GM18519 (cell line): Measurements from ENCODE around the gene TSC22D1.
A peak's percentile ranks its signal among the peaks of the same experiment; 100 is the strongest.
"Not testable (repeated sequence)": the region's sequence is repeated elsewhere in the genome, so short reads cannot be mapped to it uniquely, and the experiment has no call there.

Experiments
- ATAC-seq: cut with Tn5 transposase; IDR thresholded peaks from one replicate; pipeline ENCODE4 v1.9.1; 2021; ENCODE audit warnings: mild to moderate bottlenecking, moderate library complexity; ENCODE audit not compliant: unreplicated experiment, low FRiP score

Gene TSC22D1

DNA sequence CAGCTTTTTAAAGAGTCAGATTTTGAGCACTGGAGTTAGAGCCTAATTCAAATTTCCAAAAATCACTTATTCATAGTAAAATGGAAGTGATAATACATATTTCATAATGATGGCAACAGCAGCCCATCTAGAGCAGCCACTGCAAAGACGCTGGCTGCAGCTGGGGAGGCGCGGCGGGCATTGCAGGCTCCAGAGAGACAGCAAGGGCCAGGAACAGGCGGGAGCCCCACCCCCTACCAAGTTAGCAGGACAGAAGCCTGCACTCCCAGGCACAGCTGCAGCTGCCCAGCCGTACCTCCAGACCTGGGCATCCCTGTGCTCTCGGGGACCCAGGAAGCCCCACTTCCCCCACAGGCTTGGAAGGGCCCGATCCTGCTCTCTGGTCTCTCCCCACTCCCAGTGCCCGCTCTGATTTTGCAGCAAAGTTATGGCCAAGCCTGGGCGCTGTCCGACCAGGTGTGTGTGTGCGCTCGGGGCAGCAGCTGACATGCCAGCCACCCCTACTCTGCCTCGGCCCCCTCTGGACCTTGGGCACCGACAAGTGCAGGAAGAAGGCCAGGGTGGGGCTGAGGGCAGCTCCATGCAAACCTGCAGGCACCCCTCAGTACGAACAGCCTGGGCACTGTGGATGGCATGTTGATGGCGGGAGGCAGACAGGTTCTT lies 117.7 kb downstream of the TSC22D1 start:
- no peak for ATAC-seq

DNA sequence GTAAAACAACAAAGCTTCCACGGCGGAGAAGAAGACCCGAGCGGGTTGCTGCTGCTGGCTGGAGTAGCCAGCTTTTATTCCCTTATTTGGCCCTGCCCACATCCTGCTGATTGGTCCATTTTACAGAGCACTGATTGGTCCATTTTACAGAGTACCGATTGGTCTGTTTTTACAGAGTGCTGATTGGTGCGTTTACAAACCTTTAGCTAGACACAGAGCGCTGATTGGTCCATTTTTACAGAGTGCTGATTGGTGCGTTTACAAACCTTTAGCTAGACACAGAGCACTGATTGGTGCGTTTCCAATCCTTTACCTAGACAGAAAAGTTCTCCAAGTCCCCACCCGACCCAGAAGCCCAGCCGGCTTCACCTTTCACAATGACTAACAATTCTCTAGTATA lies 119.9 kb downstream of the TSC22D1 start:
- ATAC-seq: not testable (repeated sequence)

DNA sequence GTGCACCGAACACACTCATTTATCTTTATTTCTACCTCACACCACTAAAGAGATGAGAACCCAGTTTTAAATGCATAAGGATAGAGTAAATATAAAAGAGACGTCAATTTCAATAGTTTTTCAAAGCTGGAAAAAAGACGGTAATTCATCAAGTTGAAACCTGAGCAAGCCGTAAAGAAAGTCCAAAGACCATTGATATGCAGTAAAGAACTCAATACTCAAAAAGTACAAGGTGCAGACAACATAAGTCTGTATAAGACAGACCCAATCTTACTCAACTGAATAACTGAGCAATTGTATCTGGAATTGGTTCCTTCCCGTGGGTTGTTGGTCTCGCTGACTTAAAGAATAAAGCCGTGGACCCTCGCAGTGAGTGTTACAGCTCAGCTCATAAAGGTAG lies 120.4 kb downstream of the TSC22D1 start:
- no peak for ATAC-seq

DNA sequence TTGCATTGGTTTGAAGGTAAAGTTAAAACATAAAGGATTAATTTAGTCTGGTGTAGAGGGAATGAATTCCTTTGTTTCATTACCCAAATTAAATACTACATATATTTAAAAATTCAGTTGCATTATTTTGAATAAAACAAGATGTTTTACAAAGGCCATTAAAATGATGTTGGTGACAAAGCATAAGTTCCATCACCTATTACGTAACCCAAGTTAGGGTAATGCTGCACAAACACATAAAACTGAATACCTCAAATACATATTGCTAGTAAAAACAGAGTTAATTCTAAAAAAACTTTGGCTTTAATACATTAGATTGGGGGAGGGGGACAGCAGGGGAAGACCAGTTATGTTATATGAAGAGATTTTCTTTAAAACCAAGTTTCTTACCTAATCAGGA lies 122.2 kb downstream of the TSC22D1 start:
- no peak for ATAC-seq

DNA sequence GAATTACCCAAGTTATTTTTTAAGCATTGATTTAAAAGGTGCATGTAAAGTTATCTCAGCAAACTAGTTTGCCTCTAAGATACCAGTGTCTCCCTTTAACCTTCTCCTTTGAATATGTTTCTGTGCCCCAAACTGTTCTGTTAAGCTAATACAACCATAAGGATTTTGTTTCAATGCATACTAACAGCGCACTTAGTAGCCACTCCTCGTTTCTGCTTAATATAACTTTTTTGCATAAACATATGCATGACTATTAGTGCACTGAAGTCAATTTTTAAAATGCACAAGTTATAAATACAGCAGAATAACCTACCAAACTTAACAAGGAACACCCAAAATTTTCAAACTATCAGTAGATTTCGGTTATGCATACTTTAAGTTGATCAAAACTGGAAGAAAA lies 123.1 kb downstream of the TSC22D1 start:
- ATAC-seq: no peak

DNA sequence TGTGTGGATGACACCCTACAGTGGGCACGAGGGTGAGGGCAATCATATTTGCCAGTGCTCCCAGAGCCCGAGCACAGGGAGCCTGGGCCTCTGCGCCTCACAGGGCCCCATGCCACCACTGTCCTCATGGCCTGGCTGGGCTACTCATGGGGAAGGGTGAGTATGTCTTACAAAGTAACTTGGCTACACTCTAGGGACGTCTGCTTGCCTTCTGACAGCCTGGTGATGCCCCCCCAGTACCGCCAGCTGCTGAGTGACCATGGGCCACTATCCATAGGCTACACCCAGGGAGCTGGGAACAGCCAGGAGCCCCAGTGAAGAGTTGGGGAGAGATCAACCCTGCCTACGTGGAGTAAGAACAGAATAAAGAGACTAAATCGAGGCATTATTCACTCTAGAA lies 123.7 kb downstream of the TSC22D1 start:
- ATAC-seq: no peak

DNA sequence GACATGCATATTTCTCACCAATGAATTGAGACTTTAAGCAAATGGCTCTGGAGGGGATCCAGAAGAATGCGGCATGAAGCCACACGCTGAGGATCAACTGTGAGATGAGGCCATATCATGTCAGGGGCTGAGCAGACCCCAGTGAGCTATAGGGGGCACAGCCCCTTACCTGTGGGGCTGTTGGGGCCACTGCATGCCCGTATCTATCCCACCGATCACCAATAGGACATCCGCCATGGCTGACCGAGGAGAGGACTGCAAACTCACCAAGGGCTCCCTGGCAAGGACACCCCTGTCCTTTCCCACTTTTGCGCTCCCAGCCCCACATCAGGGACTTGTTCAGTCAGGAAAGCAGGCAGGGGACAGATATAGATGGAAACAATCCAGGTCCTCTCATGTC lies 124.5 kb downstream of the TSC22D1 start:
- ATAC-seq: no peak

DNA sequence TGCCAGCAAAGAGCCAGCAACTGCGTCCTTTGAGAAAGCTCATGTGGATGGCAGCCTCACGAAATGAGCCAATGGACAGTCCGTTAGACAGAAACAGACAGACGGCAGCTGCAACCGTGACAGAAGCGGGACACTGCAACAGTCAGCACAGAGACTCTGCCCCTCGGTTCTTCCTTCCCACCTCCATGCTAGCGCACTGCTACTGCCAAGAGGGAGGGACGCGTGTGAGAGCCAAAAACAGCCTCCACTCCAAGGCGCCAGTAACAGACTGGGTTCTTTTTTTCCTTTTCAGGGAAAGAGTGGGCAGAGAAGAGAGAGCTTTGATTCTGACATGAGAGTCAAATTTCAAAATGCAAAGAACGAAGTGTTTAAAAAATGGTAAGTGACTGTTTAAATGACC lies 125.0 kb downstream of the TSC22D1 start:
- ATAC-seq: no peak

DNA sequence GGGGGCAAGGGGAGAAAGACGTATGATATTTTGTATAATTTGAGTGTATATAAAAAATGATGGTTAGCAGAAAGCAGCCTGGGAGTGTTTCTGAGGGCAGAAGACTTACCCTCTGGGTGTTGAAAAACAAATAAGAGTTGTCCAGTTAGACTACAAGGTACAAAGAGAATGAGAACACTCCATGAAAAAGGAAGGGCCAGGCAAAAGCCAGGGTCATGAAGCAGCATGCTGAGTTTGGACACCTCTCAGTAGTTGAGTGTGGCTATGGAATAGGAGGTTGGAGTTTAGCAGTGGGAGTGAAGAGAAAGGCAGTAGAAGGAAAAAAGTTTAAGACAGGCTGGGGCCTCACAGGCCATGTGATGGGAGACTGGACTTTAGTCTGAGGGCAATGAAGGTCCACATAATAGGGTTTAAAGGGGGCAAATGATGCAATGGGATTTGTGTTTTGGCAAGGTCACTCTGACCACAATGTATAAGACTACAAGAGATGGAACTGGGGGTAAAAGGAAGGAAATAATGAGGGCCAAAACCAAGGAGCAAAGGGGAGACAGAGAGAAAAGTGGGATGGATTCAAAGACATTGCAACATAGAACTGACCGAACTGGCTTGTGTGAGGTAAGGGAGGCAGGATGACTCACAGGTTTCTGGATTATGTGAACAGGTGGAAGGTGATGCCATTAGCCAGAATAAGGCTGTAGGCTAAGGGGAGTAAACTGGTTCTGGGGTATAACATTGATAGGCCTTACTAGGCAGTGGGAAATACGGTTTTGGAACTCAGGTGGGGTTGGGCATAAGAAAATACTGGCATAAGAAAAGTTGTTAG lies 125.9 kb downstream of the TSC22D1 start:
- no peak for ATAC-seq

DNA sequence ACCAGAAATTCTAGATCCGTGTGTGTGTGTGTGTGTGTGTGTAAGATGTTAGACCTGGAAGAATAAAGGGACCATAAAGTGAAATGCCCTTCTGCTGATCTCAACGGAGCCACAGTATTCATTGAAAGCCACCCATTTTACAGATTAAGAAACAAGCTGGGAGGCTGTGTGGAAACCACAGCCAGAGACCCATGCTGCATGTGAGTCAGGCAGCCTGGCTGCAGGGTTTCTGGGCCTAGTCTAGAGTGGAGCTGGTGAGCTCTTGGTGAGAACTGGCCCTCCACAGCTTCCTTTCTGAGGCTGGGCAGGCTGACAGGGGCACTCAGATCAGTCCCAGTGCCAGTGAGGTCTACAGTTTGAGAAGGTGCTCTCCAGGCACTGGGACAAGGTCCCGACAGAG lies 127.3 kb downstream of the TSC22D1 start:
- ATAC-seq: no peak

DNA sequence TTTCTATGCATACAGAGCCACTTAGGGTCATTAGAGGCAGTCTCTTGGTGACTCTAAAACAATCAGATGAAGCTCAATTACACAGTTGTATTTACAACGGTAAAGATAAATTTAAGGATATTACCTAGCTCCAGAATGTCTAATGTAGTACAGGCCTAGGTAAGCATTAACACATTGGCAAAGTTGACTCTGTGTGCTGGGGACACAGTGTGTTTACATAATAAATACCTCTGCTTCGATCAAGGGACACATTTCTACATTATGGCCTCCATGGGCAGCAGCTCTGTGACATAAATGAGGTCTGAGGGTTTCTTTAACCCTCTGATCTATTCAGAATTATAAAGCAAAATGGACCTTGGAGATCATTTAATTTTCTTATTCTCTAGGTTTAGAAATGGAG lies 127.8 kb downstream of the TSC22D1 start:
- no peak for ATAC-seq

DNA sequence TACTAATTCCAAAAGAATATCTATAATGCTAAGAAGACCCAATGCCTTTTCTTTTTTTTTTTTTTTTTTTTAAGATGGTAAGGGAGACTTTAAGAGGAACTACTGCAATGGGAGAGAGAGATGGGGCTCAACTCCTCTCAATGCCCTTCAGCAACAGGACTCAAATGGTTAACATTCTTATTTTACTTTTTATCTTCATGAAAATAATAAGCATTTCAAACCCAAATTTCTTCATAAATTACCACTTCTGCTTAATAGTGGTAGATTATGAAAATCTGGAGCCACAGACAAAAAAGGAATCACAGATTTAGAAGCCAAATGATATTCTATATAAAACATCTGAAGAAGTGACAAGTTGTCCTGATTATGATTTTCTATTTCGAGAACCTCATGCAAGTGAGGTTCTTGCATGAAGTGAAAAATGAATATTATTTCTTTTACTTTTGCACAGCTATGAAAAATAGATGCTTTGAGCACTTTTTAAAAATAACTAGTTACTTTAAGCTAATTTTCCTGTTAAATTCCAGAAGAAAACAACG lies 128.3 kb downstream of the TSC22D1 start:
- ATAC-seq: no peak

DNA sequence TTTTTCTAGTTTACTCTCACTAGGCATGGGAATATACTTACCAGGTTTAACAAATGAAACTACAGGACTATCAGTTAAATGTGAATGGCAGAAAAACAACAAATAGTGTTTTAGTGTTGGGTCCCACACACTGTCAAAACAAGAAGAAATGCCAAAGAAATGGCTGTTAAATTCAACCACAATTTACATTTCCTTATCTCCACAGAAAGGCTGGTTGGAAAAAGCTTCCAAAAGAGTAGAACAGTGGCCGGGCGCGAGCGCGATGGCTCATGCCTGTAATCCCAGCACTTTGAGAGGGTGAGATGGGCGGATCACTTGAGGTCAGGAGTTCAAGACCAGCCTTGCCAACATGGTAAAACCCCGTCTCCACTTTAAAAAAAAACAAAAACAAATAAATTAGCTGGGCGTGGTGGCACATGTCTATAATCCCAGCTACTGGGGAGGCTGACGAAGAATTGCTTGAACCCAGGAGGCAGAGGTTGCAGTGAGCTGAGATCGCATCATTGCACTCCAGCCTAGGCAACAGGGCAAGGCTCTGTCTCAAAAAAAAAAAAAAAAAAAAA lies 136.0 kb downstream of the TSC22D1 start:
- no peak for ATAC-seq

DNA sequence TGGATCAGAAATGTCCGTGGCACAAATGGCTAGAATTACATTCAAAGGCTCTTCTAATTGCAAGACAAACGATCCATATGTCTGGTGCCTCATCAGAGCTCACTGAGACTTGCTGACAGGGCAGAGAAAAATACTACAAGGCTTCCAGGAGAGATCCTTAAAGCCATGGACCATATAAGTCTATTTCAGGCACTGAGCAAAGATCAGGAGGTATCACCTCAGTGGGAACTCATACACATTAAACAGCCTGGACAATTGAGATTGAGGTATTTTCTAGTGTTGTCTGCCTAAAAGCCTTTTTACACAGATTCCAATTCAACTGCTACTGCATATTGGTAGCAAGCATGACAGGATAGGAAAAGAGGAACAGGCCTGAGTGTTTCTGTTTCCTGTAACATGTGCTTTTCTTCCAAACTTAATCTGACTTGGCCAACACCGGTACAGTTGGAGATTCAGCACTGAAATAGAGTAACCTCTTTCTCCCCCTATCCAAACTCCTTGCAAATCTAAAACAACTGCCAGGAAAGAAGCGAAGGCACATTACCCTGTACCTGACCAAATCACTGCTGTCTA lies 136.6 kb downstream of the TSC22D1 start:
- ATAC-seq: no peak

DNA sequence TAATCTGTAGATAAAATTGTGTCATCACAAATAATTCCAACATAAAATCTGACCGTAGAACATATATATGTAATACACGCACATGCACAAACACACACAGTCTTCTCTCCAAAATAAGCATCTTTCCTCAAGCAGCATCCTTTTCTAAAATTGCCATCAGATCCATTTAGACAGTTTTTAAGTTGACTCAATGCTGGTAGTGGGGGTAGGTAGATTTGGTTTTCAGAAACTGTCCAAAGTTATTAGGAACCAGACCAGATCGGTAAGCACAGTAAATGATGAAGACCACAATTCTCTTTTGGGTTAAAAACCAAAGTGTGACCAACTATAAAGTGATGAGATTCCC lies 137.9 kb downstream of the TSC22D1 start:
- no peak for ATAC-seq

DNA sequence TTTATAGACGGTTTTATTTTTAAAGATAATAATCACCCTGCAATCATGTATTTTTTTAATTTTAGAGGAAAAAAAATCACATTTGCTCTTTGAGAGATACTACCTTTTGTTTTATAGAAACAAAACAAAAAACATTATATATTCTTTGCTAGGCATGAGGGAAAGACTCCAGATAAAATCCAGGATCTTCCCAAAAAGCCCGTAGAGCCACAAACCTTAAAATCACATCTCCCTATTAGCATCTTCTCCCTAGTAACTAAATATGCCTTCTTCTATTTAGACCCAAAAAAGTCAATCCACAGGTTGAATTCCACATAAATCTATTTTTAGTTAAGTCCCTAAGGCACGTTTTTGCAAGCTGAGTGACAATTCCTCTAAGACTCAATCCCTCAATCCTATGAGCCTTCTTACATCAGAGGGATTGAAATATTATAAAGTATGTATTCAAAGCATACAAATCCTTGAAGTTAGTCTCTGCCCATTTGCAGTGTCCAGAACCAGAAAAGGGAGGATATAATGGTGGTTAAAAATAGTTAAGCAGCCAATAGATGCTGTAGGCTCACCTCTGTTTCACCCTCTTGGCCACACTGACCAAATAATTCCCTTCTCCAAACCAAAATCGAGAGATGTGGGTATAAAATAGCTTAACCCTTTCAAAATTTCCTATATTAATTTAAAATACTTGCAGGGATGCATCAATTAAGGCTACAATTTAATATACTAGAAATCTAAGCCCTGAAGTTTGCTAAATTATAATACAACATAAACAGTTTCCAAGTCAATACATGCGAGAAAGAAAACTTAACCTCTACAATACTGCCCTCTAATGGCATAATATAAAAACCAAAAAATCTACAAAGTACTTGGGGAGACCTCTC lies 138.5 kb downstream of the TSC22D1 start:
- ATAC-seq: no peak

DNA sequence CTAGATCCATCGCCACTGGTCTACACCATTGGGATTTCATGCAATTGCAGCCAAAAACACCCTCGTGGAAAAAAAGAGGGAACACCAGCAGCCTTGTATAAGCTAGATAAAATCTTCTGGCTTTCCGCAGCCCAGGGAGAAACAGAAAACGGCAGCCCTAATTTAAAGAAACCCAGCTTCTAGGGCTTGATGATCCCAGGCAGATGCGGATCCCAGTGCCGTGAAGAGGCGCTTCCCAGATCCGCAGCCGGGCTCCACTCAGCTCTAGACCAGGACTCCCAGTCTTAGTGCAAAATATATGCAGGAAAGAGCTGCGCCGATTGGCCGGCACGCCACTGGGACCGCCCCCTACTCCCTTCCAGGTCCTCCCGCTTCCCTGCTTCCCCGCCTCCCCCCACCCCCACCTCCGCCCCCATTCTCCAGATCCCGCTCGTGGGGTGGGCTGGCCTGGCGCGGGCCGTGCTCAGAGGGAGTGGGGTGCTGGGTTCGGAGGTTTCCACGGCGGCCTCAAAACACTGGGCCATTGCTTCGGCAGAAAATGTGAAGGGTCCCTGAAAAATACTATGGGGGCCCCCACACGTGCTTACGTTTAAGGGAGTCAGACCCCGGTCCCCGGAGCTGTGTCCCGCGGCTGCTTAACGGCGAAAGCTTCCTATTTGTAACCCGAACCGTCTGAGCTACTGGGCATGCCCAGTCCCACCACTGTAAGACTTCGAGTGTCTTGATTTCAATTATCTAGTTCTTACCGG lies 139.4 kb downstream of the TSC22D1 start:
- ATAC-seq: no peak

DNA sequence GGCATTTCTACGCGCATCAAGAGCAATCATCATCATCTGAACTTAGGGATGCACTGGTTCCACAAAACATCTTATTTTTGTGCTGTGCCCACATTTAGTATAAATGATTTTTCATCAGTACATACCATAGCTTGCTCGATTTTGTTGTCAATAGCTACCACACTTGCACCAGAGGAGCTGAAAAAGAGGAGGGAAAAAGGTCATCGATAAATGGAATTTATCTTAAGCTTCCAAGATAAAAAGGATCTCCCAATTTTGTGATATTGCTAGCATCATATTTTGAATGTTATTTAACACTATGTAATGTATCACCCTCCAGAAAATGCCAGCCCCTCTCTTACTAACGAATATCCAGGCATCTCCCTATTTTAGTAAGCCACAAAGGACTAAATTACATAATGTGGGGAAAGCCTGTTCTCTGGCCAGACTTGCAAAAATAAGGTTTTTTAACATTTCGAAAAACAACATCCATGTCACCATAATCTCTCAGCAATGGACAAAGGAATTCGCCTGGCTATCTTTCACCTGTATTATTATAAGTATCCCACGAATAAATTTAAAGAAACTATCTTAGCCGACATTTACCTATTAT lies 140.1 kb downstream of the TSC22D1 start:
- ATAC-seq: no peak

DNA sequence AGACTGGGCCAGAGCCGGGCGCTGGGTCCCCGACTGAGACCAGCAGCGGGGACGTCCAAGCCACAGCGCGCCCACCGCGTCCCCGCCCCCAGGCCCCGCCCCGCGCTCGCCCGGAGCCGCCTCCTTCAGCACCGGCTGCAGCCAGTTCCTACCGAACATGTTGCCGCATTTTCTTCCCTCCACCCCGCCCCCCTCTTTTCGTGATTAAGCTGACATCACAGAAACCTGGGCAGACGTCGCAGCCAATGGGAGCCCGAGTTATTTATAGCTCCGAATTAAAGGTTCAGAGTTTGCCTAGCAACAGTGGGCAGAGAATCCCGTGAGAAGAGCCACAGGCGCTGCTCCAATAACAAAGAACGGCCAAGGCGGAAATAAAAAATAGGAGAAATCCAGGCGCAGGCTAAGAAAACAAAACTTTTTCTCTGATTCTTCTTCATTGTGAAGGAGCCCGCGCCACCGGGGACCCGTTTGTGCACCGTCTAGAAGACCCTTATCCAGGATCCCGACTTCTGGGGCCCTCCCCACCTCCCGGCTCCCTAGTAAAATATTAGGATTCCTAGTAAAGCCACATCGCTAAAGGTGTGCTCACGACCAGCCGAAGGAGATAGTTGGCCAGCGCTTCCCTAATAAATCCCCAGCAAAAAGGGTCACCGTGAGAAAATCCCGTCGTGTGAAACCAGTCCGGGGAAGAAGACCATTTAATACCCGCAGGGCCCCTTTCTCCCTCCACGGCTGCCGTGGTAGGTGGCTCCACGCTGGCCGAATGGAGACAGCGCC lies 140.8 kb downstream of the TSC22D1 start:
- peak; percentile 34 for ATAC-seq
